Measurements from ENCODE around the gene UACA. TPM values are rescaled to one million over a fixed set of nuclear protein-coding genes. Genes with fewer than 3 reads are reported as not detected.
"Not testable (repeated sequence)": the region's sequence is repeated elsewhere in the genome, so short reads cannot be mapped to it uniquely, and the experiment has no call there.

The UACA gene
- total and polyA plus RNA-seq, 2 experiments from 2014 or later, result 21.5 to 35.8 TPM

GRCh38 chr15:70617076-70617910 is 146.1 kb downstream of the UACA start:
- H3K4me2 ChIP-seq, result no peak overlapping the region
- no peak for TF ChIP-seq REST (IDR thresholded peaks at IDR 0.05; ENCODE audit: unreplicated experiment)
- TF ChIP-seq ZNF462 (CRISPR knock-in tag; IDR thresholded peaks at IDR 0.05), result no peak
- TF ChIP-seq EZH2 (IDR thresholded peaks at IDR 0.05; ENCODE audit: low read depth, unreplicated experiment), result no peak

GRCh38 chr15:70616311-70616756 is 147.0 kb downstream of the UACA start:
- not testable (repeated sequence) for H3K79me2 ChIP-seq (replicated peaks; ENCODE audit: insufficient read depth); H3K27ac ChIP-seq (ENCODE audit: low read depth); H3K36me3 Mint-ChIP-seq (ENCODE audit: low read depth); H2AFZ ChIP-seq; H3K27ac Mint-ChIP-seq; H3K9me2 ChIP-seq (ENCODE audit: insufficient read depth); H3K9me3 Mint-ChIP-seq; ATAC-seq; DNase-seq (ENCODE audit: low spot score); H3F3A ChIP-seq (replicated peaks; ENCODE audit: low read depth); H3K4me1 ChIP-seq (ENCODE audit: insufficient read depth); H3K36me3 ChIP-seq (ENCODE audit: insufficient read depth); H3K4me3 Mint-ChIP-seq; H3K4me3 ChIP-seq; H3K27me3 ChIP-seq (ENCODE audit: insufficient read depth); H3K4me2 ChIP-seq; H3K27me3 Mint-ChIP-seq (ENCODE audit: insufficient read depth, low read depth, poor library complexity); H4K20me1 ChIP-seq (replicated peaks; ENCODE audit: insufficient read depth)
- peaks cover 12% of the 10 kb centered on the region for H3K4me1 Mint-ChIP-seq

More at GRCh38 chr15:70617076-70617910, 146.1 kb downstream of the UACA start:
- Mint-ChIP-seq H3K9me3 (peaks cover 11% of the 10 kb centered on the region), H3K27me3 (ENCODE audit: insufficient read depth, low read depth, poor library complexity) (peaks cover 2% of the 10 kb centered on the region), H3K36me3 (ENCODE audit: low read depth) (peaks cover 7% of the 10 kb centered on the region; the same call in 2 of the 3 replicates), H3K27ac (no peak overlapping the region), H3K4me1 (peaks cover 12% of the 10 kb centered on the region), H3K4me3 (no peak overlapping the region)
- DNase-seq (ENCODE audit: low spot score) (no peak), ATAC-seq (no peak)
- peaks cover 8% of the 10 kb centered on the region; the same call in 1 of the 2 replicates for H3K9me2 ChIP-seq (ENCODE audit: insufficient read depth)
- no peak overlapping the region for H3K27ac ChIP-seq (ENCODE audit: low read depth)
- H3K27me3 ChIP-seq (ENCODE audit: insufficient read depth), result no peaks in the 10 kb centered on the region
- H3K4me1 ChIP-seq (ENCODE audit: insufficient read depth), result 0 out of 2 replicates have a peak, but pooled peaks cover 8% of the 10 kb centered on the region
- no peaks in the 10 kb centered on the region for H4K20me1 ChIP-seq (replicated peaks; ENCODE audit: insufficient read depth)
- no peaks in the 10 kb centered on the region for H3F3A ChIP-seq (replicated peaks; ENCODE audit: low read depth)
- H3K79me2 ChIP-seq (replicated peaks; ENCODE audit: insufficient read depth), result no peaks in the 10 kb centered on the region
- H2AFZ ChIP-seq, result no peak overlapping the region
- peaks cover 4% of the 10 kb centered on the region; the same call in 1 of the 2 replicates for H3K36me3 ChIP-seq (ENCODE audit: insufficient read depth)
- H3K4me3 ChIP-seq, result no peak overlapping the region

Measured in GM23338 (cell line).